Activated naive CD4-positive, alpha-beta T cell treated with anti-CD3 and anti-CD28 coated beads, Interleukin-2, amount 50 U/mL, for 72 hours (primary cell): ENCODE results near the gene ZGPAT. TPM values are rescaled to one million over a fixed set of nuclear protein-coding genes. Genes with fewer than 3 reads are reported as not detected.
"Not testable (repeated sequence)": the region's sequence is repeated elsewhere in the genome, so short reads cannot be mapped to it uniquely, and the experiment has no call there.

Experiments used
- ATAC-seq, 2 donors: fragments of 150-1000 bp; cut with Tn5 transposase; 2 replicates each; pipeline ENCODE4 v1.10.0; 2021; ENCODE audit warnings: mild to moderate bottlenecking in 2 of 2, moderate library complexity in 2 of 2
- DNase-seq, 2 donors: peaks; one replicate each; pipeline ENCODE4 v3.0.0; 2021 to 2022; ENCODE audit warnings: low spot score in 2 of 2
- H3K27ac Mint-ChIP-seq, 2 donors: one replicate each; pipeline ENCODE4 v1.8.0; 2022; ENCODE audit warnings: mild to moderate bottlenecking in 2 of 2, mixed read lengths in 2 of 2
- H3K36me3 Mint-ChIP-seq, 2 donors: one replicate each; pipeline ENCODE4 v1.8.0; 2022; ENCODE audit warnings: mixed read lengths in 2 of 2
- H3K9me3 Mint-ChIP-seq, 2 donors: one replicate each; pipeline ENCODE4 v1.8.0; 2022; ENCODE audit warnings: mixed read lengths in 2 of 2
- total RNA-seq, 2 donors: library from RNA; stranded (reverse); gene quantifications; one replicate each; pipeline ENCODE4 v1.2.3, GENCODE V29; 2022

The ZGPAT gene
- total RNA-seq, 2 donors from 2014 or later: 12.5 to 24.0 TPM

DNA sequence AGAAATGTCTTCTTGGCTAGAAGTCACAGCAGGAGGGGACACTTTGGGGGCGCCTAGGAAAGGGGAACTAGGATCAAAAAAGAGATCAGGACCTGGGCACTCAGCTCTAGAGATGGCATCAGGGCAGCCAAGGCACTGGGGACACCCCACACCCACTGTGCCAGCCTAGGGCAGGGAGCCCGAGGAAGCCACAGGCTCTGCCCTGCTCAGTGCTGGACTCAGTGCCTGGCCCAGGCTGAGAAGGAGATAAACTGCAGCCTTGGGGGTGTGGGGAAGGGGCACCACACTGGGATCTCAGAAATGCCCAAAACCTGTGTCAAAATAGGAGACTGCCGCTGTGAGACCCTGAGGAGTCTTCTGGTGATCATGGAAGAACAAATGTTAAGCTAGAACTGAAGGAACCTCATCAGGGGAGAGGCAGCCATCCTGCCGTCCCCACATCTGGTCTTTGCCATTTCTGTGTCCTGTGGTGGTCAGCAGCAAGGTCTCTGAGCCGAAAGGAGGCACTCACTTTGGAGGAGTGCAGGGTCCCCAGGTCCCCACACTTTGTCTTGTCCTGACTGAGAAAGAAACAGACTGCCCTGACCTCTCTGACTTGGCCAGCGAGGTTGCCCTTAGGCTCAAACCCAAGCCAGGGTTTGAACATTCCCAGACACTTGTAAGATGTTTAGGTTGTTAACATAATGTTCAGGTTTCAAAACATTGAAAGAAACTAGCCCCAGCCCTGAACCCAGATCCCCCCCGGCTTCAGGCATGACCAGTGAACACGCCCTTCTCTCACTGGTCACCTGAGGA lies 2.4 kb upstream of the ZGPAT start:
- Mint-ChIP-seq H3K36me3 (peaks cover 9 to 20% of the 10 kb centered on the region in 2 donors), H3K27ac (peak overlapping the region; percentile 7 to 62), H3K9me3 (no peaks in the 10 kb centered on the region)
- ATAC-seq: no peak
- no peak for DNase-seq

DNA sequence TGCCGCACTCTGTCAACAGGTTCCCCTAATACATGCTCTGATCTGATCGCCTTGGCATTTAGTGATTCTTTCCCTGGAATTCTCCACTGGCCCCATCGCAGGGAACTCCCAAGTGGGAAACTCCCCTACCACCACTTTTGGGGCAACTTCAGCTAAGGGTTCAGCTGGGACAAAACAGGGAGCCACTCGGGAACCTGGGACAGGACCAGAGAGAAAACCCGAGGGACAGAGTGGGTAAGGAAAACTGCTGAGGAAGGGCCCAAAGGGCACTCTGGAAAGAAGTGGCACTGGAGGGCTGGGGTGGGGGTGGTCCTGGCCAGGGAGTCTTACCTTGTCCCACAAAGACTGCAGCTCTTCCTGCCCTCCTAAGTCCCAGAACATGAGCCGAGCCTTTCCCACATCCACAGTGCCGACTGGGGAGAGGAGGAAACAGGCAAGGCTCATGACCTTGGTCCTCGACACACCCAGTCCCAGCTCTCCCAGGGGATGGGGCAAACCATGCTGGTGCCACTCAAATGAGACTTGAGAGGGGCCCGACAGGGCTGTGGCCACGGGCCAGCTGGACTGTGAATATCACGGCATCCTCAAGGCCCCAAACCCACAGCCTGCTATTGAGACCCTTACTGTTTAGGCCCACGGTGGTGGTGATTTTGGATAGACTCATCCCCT lies 1.7 kb upstream of the ZGPAT start:
- Mint-ChIP-seq H3K36me3 (peaks cover 13 to 27% of the 10 kb centered on the region in 2 donors), H3K9me3 (no peaks in the 10 kb centered on the region), H3K27ac (peak overlapping the region; percentile 65 to 91)
- ATAC-seq (no peak), DNase-seq (no peak)

DNA sequence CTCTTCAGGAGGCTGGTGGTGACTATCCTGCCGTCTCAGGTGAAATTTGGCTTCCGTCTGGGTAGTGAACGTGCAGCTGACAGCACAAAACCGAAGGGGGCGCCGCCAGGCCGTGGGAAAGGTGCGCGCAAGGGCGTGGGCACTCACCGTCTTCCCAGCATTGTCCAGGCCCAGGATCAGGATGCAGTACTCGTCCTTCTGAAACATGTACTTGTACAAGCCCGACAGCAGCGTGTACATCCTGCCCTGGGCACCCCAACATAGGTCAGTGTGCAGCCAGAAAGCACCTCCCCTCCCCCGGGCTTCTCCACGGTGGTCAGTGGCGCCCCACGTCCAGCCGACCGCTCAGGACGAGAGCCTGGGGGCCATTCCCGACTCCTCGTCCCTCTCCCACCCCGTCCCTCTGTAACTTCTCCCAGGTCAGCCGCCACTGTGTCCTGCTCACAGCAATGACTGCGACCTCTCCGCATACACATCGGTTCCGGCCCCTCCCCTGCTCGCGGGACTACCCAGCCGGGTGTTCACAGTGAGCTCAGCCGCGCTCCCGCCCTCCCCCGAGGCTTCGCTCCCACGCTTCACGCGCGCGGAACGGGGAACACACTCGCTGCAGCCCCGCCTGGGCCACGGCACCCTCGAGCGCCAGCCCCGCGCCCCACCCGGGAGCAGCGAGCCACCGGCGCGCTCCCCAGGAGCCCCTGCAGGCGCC lies 834 bp upstream of the ZGPAT start:
- Mint-ChIP-seq H3K27ac (peak overlapping the region; percentile 65 to 91), H3K9me3 (peaks cover 0 to under 1% of the 10 kb centered on the region in 2 donors), H3K36me3 (peaks cover 18 to 32% of the 10 kb centered on the region in 2 donors)
- peak; percentile 65 to 77 for ATAC-seq
- DNase-seq: peak; percentile 63 to 66

DNA sequence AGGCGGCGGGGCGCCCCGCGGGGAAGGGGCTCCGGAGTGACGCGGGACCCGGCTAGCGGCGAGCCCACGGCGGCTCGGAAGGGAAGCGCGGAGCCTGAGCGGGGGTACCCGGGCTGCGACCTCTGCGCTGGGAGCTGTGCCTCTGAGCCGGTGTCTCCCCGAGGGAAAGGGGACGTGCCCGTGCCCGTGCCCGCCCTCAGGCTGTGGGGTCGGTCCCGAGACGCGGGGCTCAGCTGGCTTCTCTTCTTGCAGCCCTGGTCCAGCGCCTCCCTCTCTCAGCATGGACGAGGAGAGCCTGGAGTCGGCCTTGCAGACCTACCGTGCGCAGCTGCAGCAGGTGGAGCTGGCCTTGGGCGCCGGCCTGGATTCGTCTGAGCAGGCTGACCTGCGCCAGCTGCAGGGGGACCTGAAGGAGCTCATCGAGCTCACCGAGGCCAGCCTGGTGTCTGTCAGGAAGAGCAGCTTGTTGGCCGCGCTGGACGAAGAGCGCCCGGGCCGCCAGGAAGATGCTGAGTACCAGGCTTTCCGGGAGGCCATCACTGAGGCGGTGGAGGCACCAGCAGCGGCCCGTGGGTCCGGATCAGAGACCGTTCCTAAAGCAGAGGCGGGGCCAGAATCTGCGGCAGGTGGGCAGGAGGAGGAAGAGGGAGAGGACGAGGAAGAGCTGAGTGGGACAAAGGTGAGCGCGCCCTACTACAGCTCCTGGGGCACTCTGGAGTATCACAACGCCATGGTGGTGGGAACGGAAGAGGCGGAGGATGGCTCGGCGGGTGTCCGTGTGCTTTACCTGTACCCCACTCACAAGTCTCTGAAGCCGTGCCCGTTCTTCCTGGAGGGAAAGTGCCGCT lies 686 bp downstream of the ZGPAT start:
- peak; percentile 15 to 57 for DNase-seq
- Mint-ChIP-seq H3K36me3 (peaks cover 25 to 44% of the 10 kb centered on the region in 2 donors), H3K27ac (peak overlapping the region; percentile 91 to 93), H3K9me3 (peaks cover 0 to 6% of the 10 kb centered on the region in 2 donors)
- ATAC-seq: peak; percentile 4 to 11

DNA sequence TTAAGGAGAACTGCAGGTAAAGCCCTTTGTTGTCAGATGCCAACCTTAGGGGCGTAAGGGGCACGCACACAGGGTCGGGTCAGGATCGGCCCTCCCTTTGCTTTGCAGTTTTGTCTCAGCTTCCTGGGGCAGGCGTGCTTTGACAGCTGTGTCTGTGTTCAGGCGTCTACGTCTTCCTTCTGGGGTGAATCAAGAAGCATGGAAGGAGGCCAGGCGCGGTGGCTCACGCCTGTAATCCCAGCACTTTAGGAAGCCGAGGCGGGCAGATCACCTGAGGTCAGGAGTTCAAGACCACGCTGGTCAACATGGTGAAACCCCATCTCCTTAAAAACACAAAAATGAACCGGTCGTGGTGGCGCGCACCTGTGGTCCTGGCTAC lies 1.3 kb downstream of the ZGPAT start:
- Mint-ChIP-seq H3K27ac (peak overlapping the region in 1 of 2 donors; percentile 91), H3K36me3 (peaks cover 25 to 47% of the 10 kb centered on the region in 2 donors), H3K9me3 (peaks cover 0 to 6% of the 10 kb centered on the region in 2 donors)
- DNase-seq (no peak), ATAC-seq (no peak)

DNA sequence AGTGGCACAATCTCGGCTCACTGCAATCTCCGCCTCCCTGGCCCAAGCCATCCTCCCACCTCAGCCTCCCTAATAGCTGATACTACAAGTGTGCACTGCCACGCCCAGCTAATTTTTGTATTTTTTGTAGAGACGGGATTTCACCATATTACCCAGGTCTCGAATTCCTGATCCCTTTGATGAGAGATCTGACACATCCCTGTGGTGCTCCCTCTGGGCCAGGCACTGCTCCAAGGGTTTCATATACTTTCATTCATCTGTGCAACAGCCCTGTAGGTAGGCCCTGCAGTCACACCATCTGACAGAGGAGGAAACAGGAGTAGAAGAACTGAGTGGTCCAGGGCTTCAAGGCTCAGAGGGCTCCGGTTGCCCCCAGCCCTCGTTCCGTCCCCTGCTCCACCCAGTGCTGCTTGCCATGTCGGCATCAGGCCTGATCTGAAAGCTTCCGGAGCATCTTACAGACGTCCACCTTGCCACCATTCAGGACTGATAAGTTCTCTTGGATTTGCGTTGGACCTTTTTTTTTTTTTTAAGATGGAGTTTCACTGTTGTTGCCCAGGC lies 3.3 kb downstream of the ZGPAT start:
- ATAC-seq (no peak), DNase-seq (no peak)
- Mint-ChIP-seq H3K36me3 (peaks cover 36 to 65% of the 10 kb centered on the region in 2 donors), H3K9me3 (peaks cover 4 to 10% of the 10 kb centered on the region in 2 donors), H3K27ac (no peak overlapping the region)

DNA sequence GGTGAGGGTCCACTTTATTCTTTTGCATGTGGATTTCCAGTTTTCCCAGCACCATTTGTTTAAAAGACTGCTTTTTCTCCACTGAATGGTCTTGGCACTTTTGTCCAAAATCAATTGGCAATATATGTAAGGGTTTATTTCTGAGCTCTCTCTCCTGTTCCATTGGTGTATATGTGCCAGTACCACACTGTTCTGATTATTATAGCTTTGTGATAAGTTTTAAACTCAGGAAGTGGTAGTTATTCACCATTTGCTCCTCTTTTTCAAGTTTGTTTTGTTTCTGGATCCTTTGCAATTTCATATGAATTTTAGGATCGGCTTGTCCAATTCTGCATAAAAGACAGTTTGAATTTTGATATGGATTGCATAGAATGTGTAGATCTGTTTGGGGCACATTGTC lies 4.4 kb downstream of the ZGPAT start:
- no peak for DNase-seq
- Mint-ChIP-seq H3K36me3 (peaks cover 32 to 68% of the 10 kb centered on the region in 2 donors), H3K27ac (no peak overlapping the region), H3K9me3 (peaks cover 4 to 10% of the 10 kb centered on the region in 2 donors)
- ATAC-seq: no peak

DNA sequence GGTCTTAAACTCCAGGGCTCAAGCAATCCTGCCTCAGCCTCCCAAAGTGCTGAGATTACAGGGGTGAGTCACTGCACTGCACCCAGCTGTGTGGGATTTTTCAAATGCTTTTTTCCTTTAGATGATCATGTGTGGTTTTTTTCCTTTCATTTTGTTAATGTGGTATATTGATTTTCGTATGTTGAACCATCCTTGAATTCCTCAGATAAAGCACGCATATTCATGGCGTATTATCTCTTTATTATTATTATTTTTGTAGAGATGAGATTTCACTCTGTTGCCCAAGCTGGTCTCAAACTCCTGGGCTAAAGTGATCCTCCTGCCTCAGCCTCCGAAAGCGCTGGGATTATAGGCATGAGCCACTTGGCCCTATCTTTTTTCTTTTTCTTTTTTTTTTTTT lies 7.0 kb downstream of the ZGPAT start:
- no peak for ATAC-seq
- no peak overlapping the region for H3K27ac Mint-ChIP-seq
- DNase-seq: no peak
- H3K36me3 Mint-ChIP-seq: peaks cover 40 to 80% of the 10 kb centered on the region in 2 donors
- peaks cover 10 to 18% of the 10 kb centered on the region in 2 donors for H3K9me3 Mint-ChIP-seq

DNA sequence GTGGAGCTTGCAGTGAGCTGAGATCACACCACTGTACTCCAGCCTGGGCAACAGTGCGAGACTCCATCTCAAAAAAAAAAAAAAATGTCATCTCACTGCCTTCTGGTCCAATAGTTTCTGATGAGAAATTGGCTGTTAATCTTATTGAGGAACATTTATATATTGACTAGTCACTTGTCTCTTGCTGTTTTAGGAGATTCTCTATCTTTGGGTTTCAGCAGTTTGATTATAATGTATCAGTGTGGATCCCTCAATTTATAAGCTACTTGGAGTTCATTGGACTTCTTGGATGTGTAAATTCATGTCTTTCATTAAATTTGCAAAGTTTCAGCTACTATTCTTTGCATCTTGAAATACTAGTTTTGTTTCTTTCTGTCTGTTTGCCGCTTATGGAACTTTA lies 11.2 kb downstream of the ZGPAT start:
- Mint-ChIP-seq H3K27ac (peak overlapping the region in 1 of 2 donors; percentile 53), H3K36me3 (peaks cover 32 to 63% of the 10 kb centered on the region in 2 donors), H3K9me3 (peaks cover 10 to 12% of the 10 kb centered on the region in 2 donors)
- DNase-seq (no peak), ATAC-seq (no peak)

DNA sequence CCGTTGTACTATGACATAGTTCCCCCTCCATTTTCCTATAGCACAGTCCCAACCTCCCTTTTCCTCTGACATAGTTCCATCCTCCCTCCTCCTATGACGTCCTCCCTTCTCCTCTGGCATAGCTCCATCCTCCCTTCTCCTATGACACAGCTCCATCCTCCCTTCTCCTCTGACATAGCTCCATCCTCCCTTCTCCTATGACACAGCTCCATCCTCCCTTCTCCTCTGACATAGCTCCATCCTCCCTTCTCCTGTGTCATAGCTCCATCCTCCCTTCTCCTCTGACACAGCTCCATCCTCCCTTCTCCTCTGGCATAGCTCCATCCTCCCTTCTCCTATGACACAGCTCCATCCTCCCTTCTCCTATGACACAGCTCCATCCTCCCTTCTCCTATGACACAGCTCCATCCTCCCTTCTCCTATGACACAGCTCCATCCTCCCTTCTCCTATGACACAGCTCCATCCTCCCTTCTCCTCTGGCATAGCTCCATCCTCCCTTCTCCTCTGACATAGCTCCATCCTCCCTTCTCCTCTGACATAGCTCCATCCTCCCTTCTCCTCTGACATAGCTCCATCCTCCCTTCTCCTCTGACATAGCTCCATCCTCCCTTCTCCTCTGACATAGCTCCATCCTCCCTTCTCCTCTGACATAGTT lies 15.3 kb downstream of the ZGPAT start:
- not testable (repeated sequence) for ATAC-seq, DNase-seq, H3K27ac Mint-ChIP-seq
- peaks cover 10 to 12% of the 10 kb centered on the region in 2 donors for H3K9me3 Mint-ChIP-seq
- H3K36me3 Mint-ChIP-seq: peaks cover 24 to 51% of the 10 kb centered on the region in 2 donors

DNA sequence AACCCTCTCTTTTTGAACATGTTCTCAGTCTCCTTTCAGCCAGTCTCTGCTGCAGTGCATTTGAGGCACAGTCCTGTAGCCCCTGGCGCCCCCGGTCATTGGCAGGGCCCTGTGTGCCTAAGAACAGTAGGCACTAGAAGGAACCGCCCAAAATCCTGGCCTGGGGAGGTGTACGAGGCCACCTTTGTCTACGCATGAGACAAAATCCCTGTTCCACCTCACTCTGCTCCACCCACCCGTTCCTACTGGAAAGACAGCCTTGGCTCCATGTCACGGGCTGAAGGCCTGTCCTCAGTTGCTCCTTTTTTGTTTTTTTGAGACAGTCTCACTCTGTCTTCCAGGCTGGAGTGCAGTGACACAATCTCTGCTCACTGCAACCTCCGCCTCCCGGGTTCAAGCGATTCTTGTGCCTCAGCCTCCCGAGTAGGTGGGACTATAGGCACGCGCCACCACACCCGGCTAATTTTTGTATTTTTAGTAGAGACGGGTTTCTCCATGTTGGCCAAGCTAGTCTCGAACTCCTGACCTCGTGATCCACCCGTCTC lies 22.4 kb downstream of the ZGPAT start:
- H3K36me3 Mint-ChIP-seq: peaks cover 14 to 30% of the 10 kb centered on the region in 2 donors
- H3K9me3 Mint-ChIP-seq, H3K27ac Mint-ChIP-seq, ATAC-seq, DNase-seq: not testable (repeated sequence)

DNA sequence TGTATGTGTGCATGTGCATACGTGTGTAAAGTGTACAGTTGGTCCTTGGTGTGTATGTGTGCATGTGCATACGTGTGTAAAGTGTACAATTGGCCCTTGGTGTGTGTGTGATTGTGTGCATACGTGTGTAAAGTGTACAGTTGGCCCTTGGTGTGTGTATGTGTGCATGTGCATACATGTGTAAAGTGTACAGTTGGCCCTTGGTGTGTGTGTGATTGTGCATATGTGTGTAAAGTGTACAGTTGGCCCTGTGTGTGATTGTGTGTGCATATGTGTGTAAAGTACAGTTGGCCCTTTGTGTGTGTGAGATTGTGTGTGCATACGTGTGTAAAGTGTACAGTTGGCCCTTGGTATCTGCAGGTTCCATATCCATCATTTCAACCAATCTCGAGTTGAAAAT lies 23.6 kb downstream of the ZGPAT start:
- Mint-ChIP-seq H3K27ac (no peak overlapping the region), H3K36me3 (peaks cover 10 to 19% of the 10 kb centered on the region in 2 donors), H3K9me3 (no peaks in the 10 kb centered on the region)
- no peak for DNase-seq
- no peak for ATAC-seq

DNA sequence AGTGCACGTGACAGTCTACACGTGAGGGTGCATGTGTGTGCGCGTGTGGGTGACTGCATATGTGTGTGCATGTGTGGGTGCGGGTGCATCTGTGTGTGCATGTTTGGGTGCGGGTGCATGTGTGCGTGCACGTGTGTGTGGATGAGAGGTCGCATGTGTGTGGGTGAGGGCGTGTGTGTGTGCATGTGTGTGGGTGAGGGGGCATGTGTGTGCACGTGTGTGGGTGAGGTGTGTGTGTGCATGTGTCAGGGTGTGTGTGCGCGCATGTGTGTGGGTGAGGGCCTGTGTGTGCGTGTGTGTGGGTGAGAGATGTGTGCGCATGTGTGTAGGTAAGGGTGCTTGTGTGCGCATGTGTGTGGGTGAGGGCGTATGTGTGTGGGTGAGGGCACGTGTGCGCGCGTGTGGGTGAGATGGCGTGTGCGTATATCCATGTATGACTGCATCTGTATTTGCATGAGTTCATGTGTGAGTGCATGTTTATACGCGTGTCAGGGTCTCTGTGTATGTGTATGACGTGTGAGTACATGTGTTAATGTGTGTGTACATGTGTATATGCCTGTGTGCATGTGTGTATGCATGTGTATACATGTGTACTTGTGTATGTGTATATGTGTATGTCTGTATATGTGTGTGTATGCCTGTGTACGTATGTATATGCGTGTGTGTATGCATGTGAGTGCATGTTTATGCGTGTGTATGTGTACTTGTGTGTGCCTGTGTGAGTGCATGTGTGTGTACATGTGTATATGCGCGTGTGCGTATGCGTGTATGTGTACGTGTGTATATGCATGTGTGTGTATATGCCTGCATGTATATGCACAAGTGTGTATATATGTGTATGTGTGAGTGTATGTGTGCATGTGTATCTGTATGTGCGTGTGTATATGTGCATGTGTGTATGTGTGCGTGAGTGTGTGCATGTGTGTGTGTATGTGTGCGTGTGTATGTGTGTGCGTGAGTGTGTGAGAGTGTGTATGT lies 24.6 kb downstream of the ZGPAT start:
- DNase-seq: no peak
- H3K36me3 Mint-ChIP-seq: peaks cover 10 to 13% of the 10 kb centered on the region in 2 donors
- H3K27ac Mint-ChIP-seq: no peak overlapping the region
- ATAC-seq: no peak
- no peaks in the 10 kb centered on the region for H3K9me3 Mint-ChIP-seq

DNA sequence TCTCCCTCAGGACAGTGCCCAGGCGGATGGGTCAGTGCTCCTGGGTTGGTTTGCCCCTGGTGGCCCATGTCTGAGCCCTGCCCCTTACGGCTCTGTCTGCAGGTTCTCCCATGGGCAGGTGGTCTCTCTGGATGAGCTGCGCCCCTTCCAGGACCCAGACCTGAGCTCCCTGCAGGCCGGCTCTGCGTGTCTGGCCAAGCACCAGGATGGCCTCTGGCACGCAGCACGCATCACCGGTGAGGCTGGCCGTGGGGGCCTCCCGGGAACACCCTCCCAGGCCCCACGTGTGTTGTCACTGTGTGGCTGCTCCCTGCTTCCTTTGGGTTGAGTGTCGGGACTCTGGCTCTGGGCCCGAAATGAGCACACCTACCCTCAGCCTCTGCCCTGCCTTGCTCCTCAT lies 25.3 kb downstream of the ZGPAT start:
- Mint-ChIP-seq H3K9me3 (no peaks in the 10 kb centered on the region), H3K36me3 (peaks cover 10 to 13% of the 10 kb centered on the region in 2 donors), H3K27ac (no peak overlapping the region)
- no peak for DNase-seq
- ATAC-seq: no peak
